A549 (cell line): ENCODE results near the gene MEGF10. TPM values are rescaled to one million over a fixed set of nuclear protein-coding genes. Genes with fewer than 3 reads are reported as not detected.

Experiments used
- ATAC-seq, 2 experiments: fragments of 200-7000 bp in 1 of 2; fragments of >200 bp in 1 of 2; cut with Nextera tagmentation in 1 of 2; cut with Tn5 transposase in 1 of 2; 3 replicates each; pipeline versions ENCODE4 v1.8.0 to v1.9.1; 2018 to 2020; ENCODE audit warnings: mild to moderate bottlenecking in 1 of 2, moderate library complexity in 1 of 2
- CTCF ChIA-PET: fragments of 300-600 bp; sonication (Branson Sonifier 250); formaldehyde crosslinking; extraction: SDS; loops from one replicate; lab custom pipeline; 2021; ENCODE audit warnings: antibody characterized with exemption, inconsistent platforms; lab: Yijun Ruan, JAX
- POLR2A ChIA-PET: fragments of 350-600 bp; formaldehyde crosslinking; extraction: SDS; loops from one replicate; lab custom pipeline; 2021; ENCODE audit warnings: antibody characterized with exemption, inconsistent platforms; lab: Yijun Ruan, JAX
- DNase-seq, 2 experiments: peaks; one replicate each; pipeline versions ENCODE4 v3.0.0 to v3.0.0-alpha.2; 2011 to 2016; ENCODE audit warnings: low read depth in 1 of 2, low spot score in 1 of 2
- FAIRE-seq: peaks from 2 replicates; lab custom pipeline; 2011; peaks lifted over from hg19 to GRCh38; lab: Jason Lieb, UNC
- H3K27ac ChIP-seq, 2 experiments: fragments of >200 bp; sonication (Bioruptor Twin); formaldehyde crosslinking; 3 replicates each; pipeline ENCODE4 v1.5.1; 2016 to 2017
- H3K4me1 ChIP-seq: fragments of >200 bp; sonication (Bioruptor Twin); formaldehyde crosslinking; 3 replicates; pipeline ENCODE4 v1.6.1; 2016
- H3K4me2 ChIP-seq: fragments of >200 bp; sonication (Bioruptor Twin); formaldehyde crosslinking; 3 replicates; pipeline ENCODE4 v1.6.1; 2016
- H3K4me3 ChIP-seq: fragments of >200 bp; sonication (Bioruptor Twin); formaldehyde crosslinking; 3 replicates; pipeline ENCODE4 v1.5.1; 2016
- H3K9me3 ChIP-seq: fragments of >200 bp; sonication (Bioruptor Twin); formaldehyde crosslinking; 3 replicates; pipeline ENCODE4 v1.6.1; 2016
- CBX2 ChIP-seq: fragments of 200-600 bp; sonication (generic); IDR thresholded peaks from 2 replicates; pipeline ENCODE4 v1.6.1; 2016; ENCODE audit warnings: low read depth, mild to moderate bottlenecking, borderline replicate concordance
- CBX8 ChIP-seq: fragments of 200-600 bp; sonication (generic); IDR thresholded peaks from 2 replicates; pipeline ENCODE4 v1.6.1; 2016
- CHD2 ChIP-seq: fragments of 150-350 bp; IDR thresholded peaks from 2 replicates; pipeline ENCODE4 v1.6.1; 2014; ENCODE audit warnings: low read length; ENCODE audit not compliant: partially characterized antibody
- EHF ChIP-seq: fragments of 250-450 bp; sonication (Bioruptor Pico); IDR thresholded peaks from 2 replicates; pipeline ENCODE4 v1.5.0; 2020; ENCODE audit warnings: mild to moderate bottlenecking
- FOSL2 ChIP-seq, 2 experiments: fragments of 450-650 bp in 1 of 2; fragments of >200 bp in 1 of 2; sonication (Bioruptor Twin) in 1 of 2; formaldehyde crosslinking; IDR thresholded peaks; 2 replicates each; pipeline versions ENCODE4 v1.5.0 to v1.6.1; 2016 to 2020; ENCODE audit warnings: mild to moderate bottlenecking in 1 of 2, moderate library complexity in 1 of 2
- GATA3 ChIP-seq: IDR thresholded peaks from 2 replicates; pipeline ENCODE4 v1.6.1; 2012; ENCODE audit warnings: borderline replicate concordance
- HDAC2 ChIP-seq: fragments of 200-600 bp; sonication (generic); IDR thresholded peaks from 2 replicates; pipeline ENCODE4 v1.6.1; 2016
- HEYL ChIP-seq: fragments of 250-450 bp; sonication (Bioruptor Pico); IDR thresholded peaks from 2 replicates; pipeline ENCODE4 v1.8.0; 2021; ENCODE audit warnings: mild to moderate bottlenecking, moderate library complexity
- HOXA7 ChIP-seq: fragments of 250-450 bp; sonication (Bioruptor Pico); IDR thresholded peaks from 2 replicates; pipeline ENCODE4 v1.5.0; 2020; ENCODE audit warnings: mild to moderate bottlenecking, moderate library complexity
- JUN ChIP-seq, 2 experiments: fragments of >200 bp; sonication (Bioruptor Twin); formaldehyde crosslinking; IDR thresholded peaks; 2 replicates in 1 of 2; 3 replicates in 1 of 2; pipeline ENCODE4 v1.6.1; 2016 to 2017
- JUNB ChIP-seq: fragments of >200 bp; sonication (Bioruptor Twin); formaldehyde crosslinking; IDR thresholded peaks from 2 replicates; pipeline ENCODE4 v1.6.1; 2016
- MAFK ChIP-seq: fragments of 450-650 bp; IDR thresholded peaks from 2 replicates; pipeline ENCODE4 v1.6.1; 2014; ENCODE audit not compliant: partially characterized antibody
- MAZ ChIP-seq: fragments of 150-350 bp; IDR thresholded peaks from 2 replicates; pipeline ENCODE4 v1.6.1; 2014; ENCODE audit warnings: antibody characterized with exemption, low read depth, low read length, borderline replicate concordance
- NFE2L2 ChIP-seq: fragments of 150-350 bp; conservative IDR thresholded peaks from 2 replicates; pipeline ENCODE4 v1.6.1; 2014; ENCODE audit warnings: low read length
- NPAS2 ChIP-seq: fragments of 250-450 bp; sonication (Bioruptor Pico); IDR thresholded peaks from 2 replicates; pipeline ENCODE4 v1.8.0; 2022; ENCODE audit warnings: mild to moderate bottlenecking, moderate library complexity, borderline replicate concordance
- PHF8 ChIP-seq: fragments of 200-600 bp; sonication (generic); IDR thresholded peaks from 2 replicates; pipeline ENCODE4 v1.6.1; 2016; ENCODE audit warnings: low read depth, mild to moderate bottlenecking, antibody characterized with exemption, moderate library complexity, borderline replicate concordance
- RAD21 ChIP-seq, 2 experiments: fragments of >200 bp in 1 of 2; sonication (Bioruptor Twin) in 1 of 2; formaldehyde crosslinking in 1 of 2; IDR thresholded peaks in 1 of 2; conservative IDR thresholded peaks in 1 of 2; 2 replicates in 1 of 2; 3 replicates in 1 of 2; pipeline ENCODE4 v1.6.1; 2012 to 2018; ENCODE audit warnings: inconsistent platforms in 1 of 2
- RCOR1 ChIP-seq: fragments of 150-350 bp; IDR thresholded peaks from 2 replicates; pipeline ENCODE4 v1.6.1; 2014; ENCODE audit warnings: antibody characterized with exemption, low read length, low read depth
- RFX5 ChIP-seq: fragments of 450-650 bp; IDR thresholded peaks from 2 replicates; pipeline ENCODE4 v1.7.1; 2014; ENCODE audit warnings: antibody characterized with exemption, mild to moderate bottlenecking, moderate library complexity
- TFCP2L1 ChIP-seq: fragments of 250-450 bp; sonication (Bioruptor Pico); IDR thresholded peaks from 2 replicates; pipeline ENCODE4 v1.5.0; 2021; ENCODE audit warnings: mild to moderate bottlenecking
- TP53 ChIP-seq: fragments of 250-450 bp; sonication (Bioruptor Pico); IDR thresholded peaks from 2 replicates; pipeline ENCODE4 v1.5.0; 2021; ENCODE audit warnings: mild to moderate bottlenecking, moderate library complexity
- ZNF302 ChIP-seq: fragments of 250-450 bp; sonication (Bioruptor Pico); IDR thresholded peaks from 2 replicates; pipeline ENCODE4 v1.9.0; 2021; ENCODE audit warnings: inconsistent platforms, mild to moderate bottlenecking, moderate library complexity
- WGBS: methylation state at CpG from one replicate; pipeline ENCODE4 v1.1.6; 2017; ENCODE audit errors: missing lambda C conversion rate; 5-methylcytosine and 5-hydroxymethylcytosine counted together
- polyA plus RNA-seq, 4 experiments: library from polyadenylated mRNA; depleted of rRNA in 3 of 4; stranded (reverse); fragments of >200 nt; fragmentation: RNase III in 1 of 4; extraction: RNeasy Plus Mini Kit Qiagen cat#74134 plus additional on column Dnase treatment in 1 of 4; gene quantifications; 2 replicates in 3 of 4; 3 replicates in 1 of 4; pipeline ENCODE4 v1.2.3, GENCODE V29; 2011 to 2017
- TF ChIP-seq, protein P1 (sequence below): IDR thresholded peaks from 2 replicates; pipeline ENCODE4 v1.6.1; 2012
- TF ChIP-seq, protein P2 (sequence below): fragments of 150-350 bp; IDR thresholded peaks from 2 replicates; pipeline ENCODE4 v1.6.1; 2014; ENCODE audit warnings: low read depth, mild to moderate bottlenecking, low read length
- TF ChIP-seq, protein P3 (sequence below): fragments of >200 bp; sonication (Bioruptor Twin); formaldehyde crosslinking; IDR thresholded peaks from 3 replicates; pipeline ENCODE4 v1.6.1; 2016
- TF ChIP-seq, protein P4 (sequence below): fragments of 250-450 bp; sonication (Bioruptor Pico); IDR thresholded peaks from 2 replicates; pipeline ENCODE4 v1.5.0; 2021; ENCODE audit warnings: mild to moderate bottlenecking, moderate library complexity, borderline replicate concordance
- TF ChIP-seq, protein P5 (sequence below): fragments of 450-650 bp; IDR thresholded peaks from 2 replicates; pipeline ENCODE4 v1.6.1; 2014; ENCODE audit warnings: antibody characterized with exemption

The MEGF10 gene
- polyA plus RNA-seq, 2 of the 4 experiments (the other 2 are of a cell fraction) = 0.01 TPM; not detected in 1

DNA sequence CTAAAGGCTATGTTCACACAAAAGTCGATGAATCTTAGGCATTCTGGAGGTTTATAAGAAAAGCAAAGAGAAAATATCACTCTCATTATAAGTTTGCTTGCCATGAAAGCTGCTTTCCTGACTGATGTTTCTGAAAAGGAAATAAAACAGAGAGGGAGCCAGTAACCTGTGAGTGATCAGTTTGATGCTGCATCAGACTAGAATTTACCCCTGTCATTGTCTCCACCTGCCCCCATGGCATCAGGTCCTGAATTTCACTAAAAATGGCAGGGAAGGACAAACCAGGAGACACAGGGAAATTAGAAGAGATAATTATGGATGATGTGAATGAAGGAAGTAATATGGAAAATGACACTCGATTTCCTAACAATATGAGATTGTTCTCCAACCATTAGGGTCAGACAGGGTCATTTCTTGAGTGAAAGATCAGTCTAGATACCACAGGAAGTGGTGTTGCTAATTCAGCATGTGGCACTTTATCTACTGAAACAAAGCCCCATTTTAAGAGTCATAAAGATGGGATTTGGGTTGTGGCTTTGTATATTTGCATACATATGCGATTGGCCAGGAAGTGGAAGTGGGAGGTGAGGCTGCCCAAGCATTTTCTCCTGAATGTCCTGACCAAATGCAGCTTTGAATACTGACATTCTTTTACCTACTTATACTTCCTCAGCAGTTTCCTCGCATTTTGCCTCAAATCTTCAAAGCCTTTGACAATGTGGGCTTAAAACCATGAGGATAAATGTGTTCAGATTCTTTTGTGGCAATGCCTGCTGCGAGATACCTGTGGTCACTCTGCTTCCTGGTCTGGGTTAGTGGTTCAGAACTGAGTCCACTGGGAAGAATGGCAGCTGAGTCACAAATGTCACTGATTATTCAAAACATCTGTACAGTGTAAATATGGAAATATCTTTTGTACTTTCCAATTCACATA lies 29.7 kb downstream of the MEGF10 start:
- TF ChIP-seq, protein P1, sequence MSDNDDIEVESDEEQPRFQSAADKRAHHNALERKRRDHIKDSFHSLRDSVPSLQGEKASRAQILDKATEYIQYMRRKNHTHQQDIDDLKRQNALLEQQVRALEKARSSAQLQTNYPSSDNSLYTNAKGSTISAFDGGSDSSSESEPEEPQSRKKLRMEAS = no peak
- TF ChIP-seq RFX5 (no peak), EHF (CRISPR knock-in tag) (no peak), HEYL (CRISPR knock-in tag) (no peak), ZNF302 (CRISPR knock-in tag) (no peak), RAD21 (conservative IDR thresholded peaks at IDR 0.05 in 1 of 2, IDR thresholded peaks at IDR 0.05 in 1 of 2) (no peak), CBX2 (no peak), NFE2L2 (no peak), FOSL2 (IDR thresholded peaks at IDR 0.05) (no peak), FOSL2 (CRISPR knock-in tag; IDR thresholded peaks at IDR 0.05) (no peak), HOXA7 (CRISPR knock-in tag) (no peak)
- TF ChIP-seq, protein P2, sequence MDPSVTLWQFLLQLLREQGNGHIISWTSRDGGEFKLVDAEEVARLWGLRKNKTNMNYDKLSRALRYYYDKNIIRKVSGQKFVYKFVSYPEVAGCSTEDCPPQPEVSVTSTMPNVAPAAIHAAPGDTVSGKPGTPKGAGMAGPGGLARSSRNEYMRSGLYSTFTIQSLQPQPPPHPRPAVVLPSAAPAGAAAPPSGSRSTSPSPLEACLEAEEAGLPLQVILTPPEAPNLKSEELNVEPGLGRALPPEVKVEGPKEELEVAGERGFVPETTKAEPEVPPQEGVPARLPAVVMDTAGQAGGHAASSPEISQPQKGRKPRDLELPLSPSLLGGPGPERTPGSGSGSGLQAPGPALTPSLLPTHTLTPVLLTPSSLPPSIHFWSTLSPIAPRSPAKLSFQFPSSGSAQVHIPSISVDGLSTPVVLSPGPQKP = no peak
- TF ChIP-seq, protein P3, sequence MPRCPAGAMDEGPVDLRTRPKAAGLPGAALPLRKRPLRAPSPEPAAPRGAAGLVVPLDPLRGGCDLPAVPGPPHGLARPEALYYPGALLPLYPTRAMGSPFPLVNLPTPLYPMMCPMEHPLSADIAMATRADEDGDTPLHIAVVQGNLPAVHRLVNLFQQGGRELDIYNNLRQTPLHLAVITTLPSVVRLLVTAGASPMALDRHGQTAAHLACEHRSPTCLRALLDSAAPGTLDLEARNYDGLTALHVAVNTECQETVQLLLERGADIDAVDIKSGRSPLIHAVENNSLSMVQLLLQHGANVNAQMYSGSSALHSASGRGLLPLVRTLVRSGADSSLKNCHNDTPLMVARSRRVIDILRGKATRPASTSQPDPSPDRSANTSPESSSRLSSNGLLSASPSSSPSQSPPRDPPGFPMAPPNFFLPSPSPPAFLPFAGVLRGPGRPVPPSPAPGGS = no peak
- 9% methylated on average over 5 of the region's 5 CpGs for WGBS
- Histone ChIP-seq H3K4me2 (no peak overlapping the region), H3K4me1 (no peaks in the 10 kb centered on the region), H3K4me3 (no peak overlapping the region), H3K9me3 (no peaks in the 10 kb centered on the region), H3K27ac (no peak overlapping the region)
- FAIRE-seq = no peak
- ATAC-seq = no peak
- ChIA-PET CTCF (no interaction called here), POLR2A (no interaction called here)
- no peak for DNase-seq

DNA sequence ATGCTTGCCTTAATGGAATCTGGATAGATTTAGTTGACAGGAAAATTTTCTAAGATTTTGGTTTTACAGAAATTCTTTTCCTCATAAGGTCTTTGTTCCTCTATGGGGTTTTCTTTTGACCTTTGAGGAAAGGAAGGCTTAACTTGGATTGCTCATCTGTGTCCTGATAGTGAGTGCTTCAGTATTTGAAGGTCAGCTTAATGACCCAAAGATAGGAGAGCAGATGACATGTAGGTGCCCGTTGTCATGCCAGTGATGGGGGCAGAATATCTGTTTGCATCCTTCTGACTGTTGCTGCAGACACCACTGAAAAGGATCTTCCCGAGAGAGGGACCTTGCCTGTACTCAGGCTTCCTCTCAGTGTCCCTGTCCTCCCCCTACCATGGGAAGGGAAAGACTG lies 30.9 kb downstream of the MEGF10 start:
- no peak for DNase-seq
- Histone ChIP-seq H3K4me2 (no peak overlapping the region), H3K4me1 (no peaks in the 10 kb centered on the region), H3K27ac (no peak overlapping the region), H3K9me3 (no peaks in the 10 kb centered on the region), H3K4me3 (no peak overlapping the region)
- ATAC-seq = no peak
- TF ChIP-seq MAFK = no peak
- no peak for TF ChIP-seq GATA3
- no peak for TF ChIP-seq HOXA7 (CRISPR knock-in tag)
- 5% methylated on average over 2 of the region's 2 CpGs for WGBS
- ChIA-PET POLR2A (no interaction called here), CTCF (no interaction called here)
- no peak for FAIRE-seq

DNA sequence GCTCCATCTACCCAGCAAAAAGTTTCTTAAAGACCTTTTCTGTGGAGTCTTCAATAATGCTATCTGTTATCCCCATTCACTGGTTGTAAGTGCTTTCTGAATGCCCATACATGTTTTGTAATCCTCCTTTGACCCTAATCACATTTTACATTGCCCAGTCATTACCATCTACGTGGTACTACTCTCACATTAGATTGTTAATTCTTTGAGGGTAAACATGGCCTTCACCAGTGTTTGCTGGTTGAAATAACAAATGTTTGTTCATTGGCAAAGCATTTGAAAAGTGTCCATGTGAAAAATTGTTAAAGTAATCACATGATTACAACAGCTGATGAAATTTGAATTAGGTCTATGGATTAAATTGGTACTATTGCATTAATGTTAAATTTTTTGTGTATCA lies 31.8 kb downstream of the MEGF10 start:
- Histone ChIP-seq H3K27ac (no peak overlapping the region), H3K4me2 (no peak overlapping the region), H3K4me3 (no peak overlapping the region), H3K9me3 (no peaks in the 10 kb centered on the region), H3K4me1 (no peaks in the 10 kb centered on the region)
- no peak for DNase-seq
- 3% methylated on average over 1 of the region's 1 CpG for WGBS
- CTCF ChIA-PET = no interaction called here
- no peak for ATAC-seq
- FAIRE-seq = no peak
- POLR2A ChIA-PET = no interaction called here
- TF ChIP-seq PHF8 = no peak
- TF ChIP-seq CHD2 = no peak
- no peak for TF ChIP-seq JUN (IDR thresholded peaks at IDR 0.05)
- TF ChIP-seq TFCP2L1 (CRISPR knock-in tag) = no peak
- TF ChIP-seq, protein P2 = no peak
- no peak for TF ChIP-seq NPAS2 (CRISPR knock-in tag)
- TF ChIP-seq TP53 (CRISPR knock-in tag) = no peak
- no peak for TF ChIP-seq JUNB
- TF ChIP-seq, protein P4, sequence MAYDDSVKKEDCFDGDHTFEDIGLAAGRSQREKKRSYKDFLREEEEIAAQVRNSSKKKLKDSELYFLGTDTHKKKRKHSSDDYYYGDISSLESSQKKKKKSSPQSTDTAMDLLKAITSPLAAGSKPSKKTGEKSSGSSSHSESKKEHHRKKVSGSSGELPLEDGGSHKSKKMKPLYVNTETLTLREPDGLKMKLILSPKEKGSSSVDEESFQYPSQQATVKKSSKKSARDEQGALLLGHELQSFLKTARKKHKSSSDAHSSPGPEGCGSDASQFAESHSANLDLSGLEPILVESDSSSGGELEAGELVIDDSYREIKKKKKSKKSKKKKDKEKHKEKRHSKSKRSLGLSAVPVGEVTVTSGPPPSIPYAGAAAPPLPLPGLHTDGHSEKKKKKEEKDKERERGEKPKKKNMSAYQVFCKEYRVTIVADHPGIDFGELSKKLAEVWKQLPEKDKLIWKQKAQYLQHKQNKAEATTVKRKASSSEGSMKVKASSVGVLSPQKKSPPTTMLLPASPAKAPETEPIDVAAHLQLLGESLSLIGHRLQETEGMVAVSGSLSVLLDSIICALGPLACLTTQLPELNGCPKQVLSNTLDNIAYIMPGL = no peak
- TF ChIP-seq CBX8 = no peak
- TF ChIP-seq, protein P5, sequence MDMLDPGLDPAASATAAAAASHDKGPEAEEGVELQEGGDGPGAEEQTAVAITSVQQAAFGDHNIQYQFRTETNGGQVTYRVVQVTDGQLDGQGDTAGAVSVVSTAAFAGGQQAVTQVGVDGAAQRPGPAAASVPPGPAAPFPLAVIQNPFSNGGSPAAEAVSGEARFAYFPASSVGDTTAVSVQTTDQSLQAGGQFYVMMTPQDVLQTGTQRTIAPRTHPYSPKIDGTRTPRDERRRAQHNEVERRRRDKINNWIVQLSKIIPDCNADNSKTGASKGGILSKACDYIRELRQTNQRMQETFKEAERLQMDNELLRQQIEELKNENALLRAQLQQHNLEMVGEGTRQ = no peak
- no peak for TF ChIP-seq HDAC2
- TF ChIP-seq RCOR1 = no peak
- no peak for TF ChIP-seq MAZ
- TF ChIP-seq HEYL (CRISPR knock-in tag) = no peak
- TF ChIP-seq, protein P1 = no peak
